ENCODE results near the gene GNAI3.

- TF ChIP-seq CTCF (CRISPR knock-in tag; IDR thresholded peaks at IDR 0.05): no peak
- no peak for TF ChIP-seq FOXA3 (CRISPR knock-in tag; IDR thresholded peaks at IDR 0.05)
Measured at GRCh38 chr1:109556563-109556962, 8.1 kb downstream of the GNAI3 start.
